Measurements from ENCODE around the gene WARS2. TPM values are rescaled to one million over a fixed set of nuclear protein-coding genes. Genes with fewer than 3 reads are reported as not detected.

WARS2 gene
- polyA plus RNA-seq, 3 donors from 2014 or later: 6.5 to 10.6 (median 9.5) TPM

GRCh38 chr1:119068427-119068826 is 72.0 kb downstream of the WARS2 start:
- peaks cover 4 to 16% (median 10%) of the 10 kb centered on the region in 3 donors for H3K36me3 Mint-ChIP-seq
- H3K27ac Mint-ChIP-seq: peak overlapping the region in 1 of 6 donors; percentile 55
- DNase-seq: no peak
- H3K4me1 Mint-ChIP-seq: peaks cover 16% of the 10 kb centered on the region in 2 donors
- no peak overlapping the region for H3K4me3 Mint-ChIP-seq
- H3K27me3 Mint-ChIP-seq (ENCODE audit: low read depth in 3 of 3): no peaks in the 10 kb centered on the region
- peaks cover 0 to 9% (median 0%) of the 10 kb centered on the region in 6 donors for H3K9me3 Mint-ChIP-seq

GRCh38 chr1:119061700-119062099 is 78.8 kb downstream of the WARS2 start:
- peaks cover 16 to 20% (median 18%) of the 10 kb centered on the region in 3 donors for H3K36me3 Mint-ChIP-seq
- no peak for DNase-seq
- peaks cover 0 to 3% (median 1%) of the 10 kb centered on the region in 6 donors for H3K9me3 Mint-ChIP-seq
- H3K4me3 Mint-ChIP-seq: no peak overlapping the region
- no peaks in the 10 kb centered on the region for H3K4me1 Mint-ChIP-seq
- no peaks in the 10 kb centered on the region for H3K27me3 Mint-ChIP-seq (ENCODE audit: low read depth in 3 of 3)
- H3K27ac Mint-ChIP-seq: no peak overlapping the region

DNA sequence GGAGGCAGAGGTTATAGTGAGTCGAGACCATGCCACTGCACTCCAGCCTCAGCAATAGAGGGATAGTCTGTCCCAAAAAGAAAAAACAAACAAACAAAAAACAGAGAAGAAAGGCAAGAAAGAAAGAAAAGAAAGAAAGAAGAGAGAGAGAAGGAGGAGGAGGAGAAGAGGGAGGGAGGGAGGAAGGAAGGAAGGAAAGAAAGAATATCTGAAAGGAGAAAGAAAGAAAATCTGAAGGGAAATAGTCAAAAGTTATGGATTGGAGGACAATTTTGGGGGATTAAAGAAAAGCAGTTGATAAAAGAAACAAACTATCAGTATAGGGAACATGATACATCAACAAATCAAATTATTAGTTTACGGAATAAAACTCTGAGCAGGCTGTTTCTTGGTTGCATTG is 84.9 kb downstream of the WARS2 start:
- Mint-ChIP-seq H3K27ac (no peak overlapping the region), H3K9me3 (peaks cover 0 to 3% (median 1%) of the 10 kb centered on the region in 6 donors), H3K4me1 (no peaks in the 10 kb centered on the region), H3K4me3 (no peak overlapping the region), H3K36me3 (peaks cover 3 to 9% (median 8%) of the 10 kb centered on the region in 3 donors), H3K27me3 (ENCODE audit: low read depth in 3 of 3) (peaks cover 0 to 1% (median 0%) of the 10 kb centered on the region in 3 donors)
- no peak for DNase-seq

- Mint-ChIP-seq H3K36me3 (peaks cover 0 to 14% (median 8%) of the 10 kb centered on the region in 3 donors), H3K27ac (no peak overlapping the region), H3K4me1 (no peaks in the 10 kb centered on the region), H3K9me3 (no peaks in the 10 kb centered on the region), H3K27me3 (ENCODE audit: low read depth in 3 of 3) (peaks cover 0 to 1% (median 0%) of the 10 kb centered on the region in 3 donors), H3K4me3 (no peak overlapping the region)
- DNase-seq: no peak
Observed at GRCh38 chr1:119053917-119054316, 86.5 kb downstream of the WARS2 start.

- H3K27me3 Mint-ChIP-seq (ENCODE audit: low read depth in 3 of 3): peaks cover 0 to 1% (median 0%) of the 10 kb centered on the region in 3 donors
- H3K27ac Mint-ChIP-seq: no peak overlapping the region
- peaks cover 0 to 14% (median 4%) of the 10 kb centered on the region in 3 donors for H3K36me3 Mint-ChIP-seq
- H3K4me1 Mint-ChIP-seq: no peaks in the 10 kb centered on the region
- DNase-seq: no peak
- no peak overlapping the region for H3K4me3 Mint-ChIP-seq
- no peaks in the 10 kb centered on the region for H3K9me3 Mint-ChIP-seq
Observed at GRCh38 chr1:119052267-119052666, 88.2 kb downstream of the WARS2 start.

DNA sequence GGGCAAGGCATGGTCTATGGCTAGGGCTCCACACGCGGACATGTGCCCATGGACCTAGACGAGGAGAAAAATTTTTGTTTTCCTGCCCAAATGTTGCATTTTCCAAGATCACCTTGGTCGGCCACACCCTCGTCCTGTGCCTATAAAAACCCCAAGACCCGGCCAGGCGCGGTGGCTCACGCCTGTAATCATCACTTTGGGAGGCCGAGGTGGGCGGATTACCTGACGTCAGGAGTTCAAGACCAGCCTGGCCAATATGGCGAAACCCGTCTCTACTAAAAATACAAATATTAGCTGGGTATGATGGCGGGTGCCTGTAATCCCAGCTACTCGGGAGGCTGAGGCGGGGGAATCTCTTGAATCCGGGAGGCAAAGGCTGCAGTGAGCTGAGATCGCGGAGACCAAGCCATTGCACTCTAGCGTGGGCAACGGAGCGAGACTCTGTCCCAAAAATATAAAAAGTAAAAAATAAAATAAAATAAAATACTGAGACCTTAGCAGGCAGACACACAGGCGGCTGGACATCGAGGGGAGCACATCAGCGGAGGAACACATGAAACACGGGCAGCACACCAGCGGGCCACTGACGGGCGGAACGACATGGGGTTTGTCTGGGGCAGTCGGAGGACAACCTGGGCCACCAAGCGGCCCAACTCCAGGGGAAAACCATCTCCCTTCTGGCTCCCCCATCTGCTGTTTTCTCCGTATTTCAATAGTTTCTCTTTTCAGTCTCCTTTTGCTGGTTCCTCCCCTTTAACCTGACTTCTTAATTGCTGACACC is 91.6 kb downstream of the WARS2 start:
- Mint-ChIP-seq H3K4me3 (no peak overlapping the region), H3K9me3 (no peaks in the 10 kb centered on the region), H3K27ac (no peak overlapping the region), H3K4me1 (no peaks in the 10 kb centered on the region), H3K36me3 (peaks cover 6 to 29% (median 27%) of the 10 kb centered on the region in 3 donors), H3K27me3 (ENCODE audit: low read depth in 3 of 3) (peaks cover 0 to 1% (median 0%) of the 10 kb centered on the region in 3 donors)
- DNase-seq: no peak

GRCh38 chr1:119046785-119047438 is 93.5 kb downstream of the WARS2 start:
- no peaks in the 10 kb centered on the region for H3K4me1 Mint-ChIP-seq
- no peak overlapping the region for H3K27ac Mint-ChIP-seq
- DNase-seq: no peak
- peaks cover 0 to 1% (median 0%) of the 10 kb centered on the region in 3 donors for H3K27me3 Mint-ChIP-seq (ENCODE audit: low read depth in 3 of 3)
- no peak overlapping the region for H3K4me3 Mint-ChIP-seq
- no peaks in the 10 kb centered on the region for H3K9me3 Mint-ChIP-seq
- H3K36me3 Mint-ChIP-seq: peaks cover 18 to 44% (median 40%) of the 10 kb centered on the region in 3 donors

- H3K36me3 Mint-ChIP-seq: peaks cover 18 to 44% (median 40%) of the 10 kb centered on the region in 3 donors
Observed at GRCh38 chr1:119046429-119046784, 94.0 kb downstream of the WARS2 start.

DNA sequence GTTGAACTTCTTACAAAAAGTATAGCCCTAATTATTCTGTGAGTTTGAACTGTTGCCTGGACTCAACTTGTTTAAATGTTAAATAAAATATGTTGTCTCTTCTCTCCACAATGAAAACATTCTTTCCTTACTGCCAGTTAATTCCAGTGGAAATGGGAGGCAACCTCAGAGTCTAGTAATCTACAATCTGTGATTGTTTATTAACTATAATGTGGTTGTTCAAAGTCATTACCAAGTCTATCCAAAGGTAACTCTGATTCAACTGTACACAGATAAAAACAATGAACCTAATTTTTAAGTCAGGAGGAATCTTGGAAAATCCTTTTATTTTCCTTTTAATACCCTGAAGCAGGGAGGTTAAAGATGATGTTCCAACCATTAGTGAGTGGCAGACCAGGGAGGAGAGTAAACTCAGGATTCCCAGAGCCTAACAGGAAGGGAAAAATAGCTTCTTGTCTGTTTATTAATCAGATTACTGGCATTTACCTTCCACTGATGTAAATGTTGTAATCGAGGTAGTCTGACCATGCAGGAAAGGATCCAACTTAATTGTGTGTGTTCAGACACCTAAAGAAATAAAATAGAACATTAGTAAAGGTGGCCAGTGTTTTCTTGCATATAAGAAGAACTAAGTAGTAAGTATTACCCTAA is 95.2 kb downstream of the WARS2 start:
- H3K36me3 Mint-ChIP-seq: peaks cover 18 to 44% (median 44%) of the 10 kb centered on the region in 3 donors
- no peak for DNase-seq
- H3K4me3 Mint-ChIP-seq: no peak overlapping the region
- H3K4me1 Mint-ChIP-seq: no peaks in the 10 kb centered on the region
- H3K27me3 Mint-ChIP-seq (ENCODE audit: low read depth in 3 of 3): no peaks in the 10 kb centered on the region
- H3K9me3 Mint-ChIP-seq: no peaks in the 10 kb centered on the region
- H3K27ac Mint-ChIP-seq: no peak overlapping the region

More at GRCh38 chr1:119046429-119046784, 94.0 kb downstream of the WARS2 start:
- no peaks in the 10 kb centered on the region for H3K9me3 Mint-ChIP-seq
- no peak overlapping the region for H3K4me3 Mint-ChIP-seq
- peaks cover 0 to 1% (median 0%) of the 10 kb centered on the region in 3 donors for H3K27me3 Mint-ChIP-seq (ENCODE audit: low read depth in 3 of 3)
- H3K27ac Mint-ChIP-seq: no peak overlapping the region
- H3K4me1 Mint-ChIP-seq: no peaks in the 10 kb centered on the region
- DNase-seq: no peak

DNA sequence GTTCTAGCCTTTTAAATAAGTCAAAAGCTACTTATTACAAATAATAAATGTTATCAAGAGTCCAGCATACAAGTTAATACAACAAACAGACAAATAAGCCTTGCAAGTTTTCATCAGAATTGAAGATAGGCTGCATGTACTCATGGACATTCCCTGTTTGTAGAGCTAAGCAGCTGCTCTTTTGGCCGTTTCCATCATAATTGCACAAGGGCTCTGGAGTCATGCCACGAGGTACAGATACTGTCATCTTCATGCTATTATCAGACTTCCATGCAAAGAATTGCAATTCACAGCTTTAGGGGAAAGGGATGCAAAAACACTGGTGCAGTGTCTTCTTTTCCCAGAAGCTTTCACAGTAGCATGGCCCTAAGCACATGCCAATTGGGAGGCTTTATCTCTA is 99.5 kb downstream of the WARS2 start:
- no peaks in the 10 kb centered on the region for H3K9me3 Mint-ChIP-seq
- no peaks in the 10 kb centered on the region for H3K4me1 Mint-ChIP-seq
- no peak for DNase-seq
- no peak overlapping the region for H3K4me3 Mint-ChIP-seq
- H3K27me3 Mint-ChIP-seq (ENCODE audit: low read depth in 3 of 3): no peaks in the 10 kb centered on the region
- peaks cover 28 to 50% (median 47%) of the 10 kb centered on the region in 3 donors for H3K36me3 Mint-ChIP-seq
- H3K27ac Mint-ChIP-seq: no peak overlapping the region

- no peaks in the 10 kb centered on the region for H3K27me3 Mint-ChIP-seq (ENCODE audit: low read depth in 3 of 3)
- H3K4me1 Mint-ChIP-seq: no peaks in the 10 kb centered on the region
- DNase-seq: no peak
- H3K4me3 Mint-ChIP-seq: no peak overlapping the region
- peaks cover 28 to 51% (median 46%) of the 10 kb centered on the region in 3 donors for H3K36me3 Mint-ChIP-seq
- no peak overlapping the region for H3K27ac Mint-ChIP-seq
- H3K9me3 Mint-ChIP-seq: no peaks in the 10 kb centered on the region
Observed at GRCh38 chr1:119040489-119040888, 100.0 kb downstream of the WARS2 start.

- H3K4me1 Mint-ChIP-seq: no peaks in the 10 kb centered on the region
- no peak overlapping the region for H3K4me3 Mint-ChIP-seq
- peaks cover 27 to 52% (median 47%) of the 10 kb centered on the region in 3 donors for H3K36me3 Mint-ChIP-seq
- no peaks in the 10 kb centered on the region for H3K9me3 Mint-ChIP-seq
- no peak overlapping the region for H3K27ac Mint-ChIP-seq
- no peak for DNase-seq
- H3K27me3 Mint-ChIP-seq (ENCODE audit: low read depth in 3 of 3): no peaks in the 10 kb centered on the region
Observed at GRCh38 chr1:119038363-119038762, 102.1 kb downstream of the WARS2 start.

GRCh38 chr1:119034359-119034758 is 106.1 kb downstream of the WARS2 start:
- H3K27me3 Mint-ChIP-seq (ENCODE audit: low read depth in 3 of 3): no peaks in the 10 kb centered on the region
- peaks cover 51 to 64% (median 63%) of the 10 kb centered on the region in 3 donors for H3K36me3 Mint-ChIP-seq
- no peak overlapping the region for H3K4me3 Mint-ChIP-seq
- DNase-seq: no peak
- no peaks in the 10 kb centered on the region for H3K4me1 Mint-ChIP-seq
- peaks cover 0 to 2% (median 0%) of the 10 kb centered on the region in 6 donors for H3K9me3 Mint-ChIP-seq
- H3K27ac Mint-ChIP-seq: no peak overlapping the region

- Mint-ChIP-seq H3K4me1 (no peaks in the 10 kb centered on the region), H3K4me3 (no peak overlapping the region), H3K27ac (no peak overlapping the region), H3K9me3 (peaks cover 0 to 2% (median 0%) of the 10 kb centered on the region in 6 donors), H3K27me3 (ENCODE audit: low read depth in 3 of 3) (no peaks in the 10 kb centered on the region), H3K36me3 (peaks cover 48 to 59% (median 59%) of the 10 kb centered on the region in 3 donors)
- no peak for DNase-seq
Observed at GRCh38 chr1:119032986-119033385, 107.5 kb downstream of the WARS2 start.
